ENCODE results near the gene DCLK2. TPM values are rescaled to one million over a fixed set of nuclear protein-coding genes. Genes with fewer than 3 reads are reported as not detected.

DCLK2 gene
- total RNA-seq, 3 donors from 2014 or later = 3.0 to 11.8 (median 4.3) TPM

DNA sequence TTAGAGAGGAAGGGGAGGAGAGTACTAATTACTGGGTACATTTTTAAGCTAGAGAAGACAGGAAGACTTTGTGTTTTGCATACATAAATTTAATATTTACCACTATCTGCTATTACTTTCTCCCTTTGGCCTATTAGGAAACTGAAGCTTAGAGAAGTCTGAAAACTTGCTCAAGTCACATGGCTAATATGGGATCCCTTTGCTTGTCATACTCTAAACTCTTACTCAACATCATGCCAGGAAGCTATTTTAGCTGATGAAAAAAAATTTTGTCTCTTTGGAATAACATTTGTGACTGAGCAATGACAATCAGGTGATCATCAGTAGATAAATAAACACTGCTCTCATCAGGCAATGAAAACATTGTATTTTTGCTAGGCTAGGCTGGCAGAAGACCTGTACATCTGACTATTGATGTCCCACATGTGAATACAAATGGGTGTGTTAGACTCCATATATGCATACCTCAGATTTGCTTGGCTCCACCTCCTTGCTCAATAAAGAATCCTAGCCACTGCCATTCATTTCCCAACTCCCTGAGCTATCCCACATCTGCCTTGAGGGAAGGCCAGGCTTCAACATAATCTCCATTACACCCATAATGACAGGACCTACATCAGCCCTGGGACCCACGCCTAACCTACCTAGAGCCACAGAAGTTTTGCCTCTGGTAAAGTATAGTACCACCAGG is 17.0 kb upstream of the DCLK2 start:
- TF ChIP-seq, protein P1, sequence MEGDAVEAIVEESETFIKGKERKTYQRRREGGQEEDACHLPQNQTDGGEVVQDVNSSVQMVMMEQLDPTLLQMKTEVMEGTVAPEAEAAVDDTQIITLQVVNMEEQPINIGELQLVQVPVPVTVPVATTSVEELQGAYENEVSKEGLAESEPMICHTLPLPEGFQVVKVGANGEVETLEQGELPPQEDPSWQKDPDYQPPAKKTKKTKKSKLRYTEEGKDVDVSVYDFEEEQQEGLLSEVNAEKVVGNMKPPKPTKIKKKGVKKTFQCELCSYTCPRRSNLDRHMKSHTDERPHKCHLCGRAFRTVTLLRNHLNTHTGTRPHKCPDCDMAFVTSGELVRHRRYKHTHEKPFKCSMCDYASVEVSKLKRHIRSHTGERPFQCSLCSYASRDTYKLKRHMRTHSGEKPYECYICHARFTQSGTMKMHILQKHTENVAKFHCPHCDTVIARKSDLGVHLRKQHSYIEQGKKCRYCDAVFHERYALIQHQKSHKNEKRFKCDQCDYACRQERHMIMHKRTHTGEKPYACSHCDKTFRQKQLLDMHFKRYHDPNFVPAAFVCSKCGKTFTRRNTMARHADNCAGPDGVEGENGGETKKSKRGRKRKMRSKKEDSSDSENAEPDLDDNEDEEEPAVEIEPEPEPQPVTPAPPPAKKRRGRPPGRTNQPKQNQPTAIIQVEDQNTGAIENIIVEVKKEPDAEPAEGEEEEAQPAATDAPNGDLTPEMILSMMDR (IDR thresholded peaks at IDR 0.05) = no peak
- no peak overlapping the region for H3K4me3 ChIP-seq
- ATAC-seq (no peak), DNase-seq (no peak)
- no peaks in the 10 kb centered on the region for H3K36me3 ChIP-seq (ENCODE audit: low read depth)
- H3K4me1 ChIP-seq (ENCODE audit: low read depth) = no peaks in the 10 kb centered on the region
- intact Hi-C loops (cut with DNase I, micrococcal nuclease) = no loop called here
- no peaks in the 10 kb centered on the region for H3K9me3 ChIP-seq

DNA sequence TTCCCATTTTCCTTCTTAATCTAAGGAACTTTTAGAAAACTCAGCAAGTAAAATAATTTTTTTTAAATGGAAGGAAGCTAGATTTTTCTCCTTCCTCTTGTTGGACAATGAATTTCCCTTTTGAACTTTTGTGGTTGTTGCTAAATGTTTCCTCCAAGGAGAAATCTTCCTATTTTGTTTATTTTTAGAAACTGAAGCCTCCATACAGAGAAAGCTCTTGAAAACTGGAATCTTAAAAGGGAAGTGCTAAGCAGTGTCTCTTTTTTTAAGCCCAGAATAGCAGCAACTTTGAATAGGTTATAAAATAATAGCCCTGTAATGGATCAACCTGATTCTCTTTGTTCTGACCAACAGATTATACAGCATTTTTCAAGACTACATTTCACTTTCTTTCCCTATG is 15.1 kb upstream of the DCLK2 start:
- intact Hi-C loops (cut with DNase I, micrococcal nuclease) = no loop called here
- ATAC-seq = no peak
- Histone ChIP-seq H3K4me3 (no peak overlapping the region), H3K36me3 (ENCODE audit: low read depth) (no peaks in the 10 kb centered on the region), H3K9me3 (no peaks in the 10 kb centered on the region), H3K4me1 (ENCODE audit: low read depth) (no peaks in the 10 kb centered on the region)
- TF ChIP-seq, protein P1 (IDR thresholded peaks at IDR 0.05) = no peak
- DNase-seq = no peak

DNA sequence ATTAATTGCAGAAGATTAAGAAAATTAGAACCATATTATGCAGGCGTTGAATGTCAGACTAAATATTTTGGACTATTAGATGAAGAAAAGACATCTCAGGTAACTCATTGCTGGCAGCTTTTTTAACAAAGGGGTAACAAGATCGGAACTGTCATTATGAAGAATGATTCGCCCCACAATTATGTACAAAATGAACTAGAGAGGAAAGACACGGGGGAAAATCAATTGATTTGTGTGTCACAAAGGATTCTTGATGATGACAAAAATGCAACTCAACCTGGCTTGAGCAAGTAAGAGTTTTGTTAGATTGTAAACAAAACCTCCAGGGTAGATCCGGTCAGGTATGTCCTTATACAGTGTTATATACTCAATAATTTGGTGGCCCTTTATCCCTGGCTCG is 12.5 kb upstream of the DCLK2 start:
- Histone ChIP-seq H3K36me3 (ENCODE audit: low read depth) (no peaks in the 10 kb centered on the region), H3K9me3 (no peaks in the 10 kb centered on the region), H3K4me3 (no peak overlapping the region), H3K4me1 (ENCODE audit: low read depth) (no peaks in the 10 kb centered on the region)
- ATAC-seq (no peak), DNase-seq (no peak)
- intact Hi-C loops (cut with DNase I, micrococcal nuclease) = no loop called here
- TF ChIP-seq, protein P1 (IDR thresholded peaks at IDR 0.05) = no peak

DNA sequence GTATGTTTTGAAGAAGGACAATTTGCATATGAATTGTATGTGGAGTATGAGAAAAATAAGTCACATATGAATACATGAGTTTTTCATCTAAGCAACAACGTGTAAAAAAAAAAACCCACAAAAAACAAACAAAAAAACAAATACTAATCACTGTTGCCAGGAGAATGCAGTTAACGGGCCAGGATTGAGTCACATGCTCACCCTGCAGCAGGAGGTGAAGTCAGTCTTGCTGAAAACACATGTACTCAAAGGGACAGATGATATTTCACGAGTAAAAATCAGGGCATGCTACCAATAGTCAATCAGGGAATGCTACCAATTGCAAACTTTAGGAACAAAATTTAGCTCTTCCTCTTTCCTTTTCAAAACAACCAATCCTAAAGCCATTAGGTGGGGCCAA is 10.4 kb upstream of the DCLK2 start:
- H3K36me3 ChIP-seq (ENCODE audit: low read depth) = no peaks in the 10 kb centered on the region
- no peak for ATAC-seq
- DNase-seq = no peak

DNA sequence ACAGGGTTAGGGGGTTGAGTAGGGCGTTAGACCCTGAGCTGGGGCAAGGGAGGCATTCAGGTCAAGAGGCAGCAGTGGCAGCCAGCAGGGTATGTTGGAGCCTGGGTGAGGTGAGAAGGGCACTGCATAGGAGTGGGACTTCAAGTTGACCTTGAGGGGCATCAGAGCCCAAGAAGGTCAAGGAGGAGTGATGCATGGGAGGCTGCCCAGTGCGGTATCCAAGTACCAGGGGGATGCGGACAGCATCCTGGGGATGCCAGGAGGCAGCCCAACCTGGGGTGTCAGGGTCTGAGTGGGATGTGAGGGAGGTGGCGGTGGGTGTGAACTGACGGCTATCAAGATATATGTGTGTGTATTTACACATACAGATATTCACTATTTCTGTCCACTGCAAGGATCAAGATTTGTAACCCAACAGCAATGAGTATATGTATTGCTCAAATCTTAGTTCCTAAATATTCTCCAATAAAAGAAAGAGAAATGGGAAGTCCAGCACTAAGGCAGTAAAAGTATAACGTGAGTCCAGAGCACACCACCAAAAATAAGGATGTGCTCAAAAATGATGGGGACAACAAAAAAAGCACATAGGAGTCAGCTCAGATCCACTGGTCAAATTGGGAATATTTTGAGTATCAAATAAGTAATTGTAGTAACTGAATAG is 9.8 kb upstream of the DCLK2 start:
- intact Hi-C loops (cut with DNase I, micrococcal nuclease) = no loop called here
- TF ChIP-seq, protein P1 (IDR thresholded peaks at IDR 0.05) = no peak
- ATAC-seq = no peak

More for the DNA sequence above, 10.4 kb upstream of the DCLK2 start:
- H3K4me1 ChIP-seq (ENCODE audit: low read depth) = no peaks in the 10 kb centered on the region
- TF ChIP-seq, protein P1 (IDR thresholded peaks at IDR 0.05) = no peak
- H3K9me3 ChIP-seq = no peaks in the 10 kb centered on the region
- no peak overlapping the region for H3K4me3 ChIP-seq
- intact Hi-C loops (cut with DNase I, micrococcal nuclease) = no loop called here

More for the DNA sequence above, 9.8 kb upstream of the DCLK2 start:
- H3K9me3 ChIP-seq = no peaks in the 10 kb centered on the region
- no peak for DNase-seq
- H3K4me1 ChIP-seq (ENCODE audit: low read depth) = no peaks in the 10 kb centered on the region
- H3K4me3 ChIP-seq = no peak overlapping the region
- H3K36me3 ChIP-seq (ENCODE audit: low read depth) = no peaks in the 10 kb centered on the region

All from mucosa of descending colon (tissue), 3 donors.